Measurements from ENCODE around the gene LRIT2. TPM values are rescaled to one million over a fixed set of nuclear protein-coding genes. Genes with fewer than 3 reads are reported as not detected.

LRIT2 gene
- total and polyA plus RNA-seq, 7 experiments from 2014 or later = not detected

DNA sequence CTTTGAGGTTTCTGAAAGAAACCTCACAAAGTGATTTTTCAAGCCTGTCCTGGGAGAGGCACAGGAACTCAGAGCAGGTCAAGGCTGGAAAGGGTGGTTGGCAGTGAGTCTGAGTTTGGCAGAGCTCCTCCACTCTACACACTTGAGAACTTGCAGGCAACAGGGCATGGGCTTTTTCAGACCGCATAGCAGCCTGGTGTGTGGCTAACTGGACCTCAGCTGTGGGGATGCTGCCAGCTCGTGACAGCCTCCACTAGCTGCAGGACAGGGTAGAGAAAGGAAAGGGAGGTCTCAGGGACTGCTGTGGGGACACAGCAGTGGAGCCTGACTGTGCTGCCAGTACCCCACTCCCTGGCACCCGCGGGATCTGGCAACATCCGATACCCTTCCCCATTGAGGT is 28.4 kb downstream of the LRIT2 start:
- ATAC-seq (no peak), DNase-seq (no peak)
- no peak overlapping the region for H3K4me3 Mint-ChIP-seq
- peaks cover 4 to 7% of the 10 kb centered on the region in 2 donors for H3K4me1 ChIP-seq (ENCODE audit: control insufficient read depth in 2 of 2, insufficient read depth in 2 of 2, low read length in 2 of 2)
- ChIA-PET CTCF (no interaction called here), POLR2A (no interaction called here)
- peaks cover 0 to 3% of the 10 kb centered on the region in 2 donors for H3K27me3 ChIP-seq (ENCODE audit: control insufficient read depth in 2 of 2, insufficient read depth in 2 of 2, low read length in 2 of 2)
- H3K36me3 ChIP-seq (ENCODE audit: control insufficient read depth in 2 of 3, insufficient read depth in 3 of 3, low read length in 3 of 3) = no peaks in the 10 kb centered on the region
- H3K4me1 Mint-ChIP-seq = peaks cover 3 to 13% (median 4%) of the 10 kb centered on the region in 7 donors
- intact Hi-C loops (cut with micrococcal nuclease) = no loop called here
- H3K9me3 Mint-ChIP-seq = no peaks in the 10 kb centered on the region
- H3K9me3 ChIP-seq (ENCODE audit: control insufficient read depth in 2 of 3, low read length in 3 of 3) = no peaks in the 10 kb centered on the region
- no peak overlapping the region for H3K27ac ChIP-seq (ENCODE audit: low read depth, low read length)
- H3K27me3 Mint-ChIP-seq = peaks cover 0 to 52% (median 19%) of the 10 kb centered on the region in 5 donors
- no peak overlapping the region for H3K27ac Mint-ChIP-seq
- H3K36me3 Mint-ChIP-seq = no peaks in the 10 kb centered on the region
- H3K4me3 ChIP-seq (ENCODE audit: low read length) = no peak overlapping the region

DNA sequence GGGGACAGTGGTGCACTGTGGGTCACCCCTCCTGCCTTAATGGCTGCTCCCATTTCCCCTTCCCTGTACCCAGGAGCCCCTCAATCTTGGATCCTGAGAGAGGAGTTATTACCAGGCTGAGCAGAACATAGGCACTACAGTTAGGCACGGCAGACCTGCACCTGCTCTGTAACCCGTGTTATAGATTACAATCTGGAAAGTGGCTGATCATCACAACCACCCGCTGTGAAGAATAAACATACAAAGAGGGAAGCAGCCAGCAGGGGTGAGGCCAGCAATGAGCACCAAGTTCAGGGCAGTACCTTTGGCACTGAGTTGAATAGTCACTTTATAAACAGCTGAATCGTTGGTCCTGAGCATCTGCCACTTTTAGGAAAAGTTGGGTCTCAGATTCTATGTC is 29.3 kb downstream of the LRIT2 start:
- DNase-seq (no peak), ATAC-seq (no peak)
- Mint-ChIP-seq H3K36me3 (no peaks in the 10 kb centered on the region), H3K4me3 (peak overlapping the region in 3 of 10 donors; percentile 62 to 75 (median 66)), H3K27ac (no peak overlapping the region), H3K4me1 (peaks cover 10 to 19% (median 11%) of the 10 kb centered on the region in 7 donors), H3K9me3 (no peaks in the 10 kb centered on the region), H3K27me3 (peaks cover 0 to 58% (median 22%) of the 10 kb centered on the region in 5 donors)
- intact Hi-C loops (cut with micrococcal nuclease) = no loop called here
- ChIA-PET CTCF (no interaction called here), POLR2A (no interaction called here)
- H3K27ac ChIP-seq (ENCODE audit: low read depth, low read length) = no peak overlapping the region
- H3K9me3 ChIP-seq (ENCODE audit: control insufficient read depth in 2 of 3, low read length in 3 of 3) = no peaks in the 10 kb centered on the region
- H3K27me3 ChIP-seq (ENCODE audit: control insufficient read depth in 2 of 2, insufficient read depth in 2 of 2, low read length in 2 of 2) = peaks cover 0 to 3% of the 10 kb centered on the region in 2 donors
- H3K36me3 ChIP-seq (ENCODE audit: control insufficient read depth in 2 of 3, insufficient read depth in 3 of 3, low read length in 3 of 3) = no peaks in the 10 kb centered on the region
- peaks cover 10 to 15% of the 10 kb centered on the region in 2 donors for H3K4me1 ChIP-seq (ENCODE audit: control insufficient read depth in 2 of 2, insufficient read depth in 2 of 2, low read length in 2 of 2)
- no peak overlapping the region for H3K4me3 ChIP-seq (ENCODE audit: low read length)

DNA sequence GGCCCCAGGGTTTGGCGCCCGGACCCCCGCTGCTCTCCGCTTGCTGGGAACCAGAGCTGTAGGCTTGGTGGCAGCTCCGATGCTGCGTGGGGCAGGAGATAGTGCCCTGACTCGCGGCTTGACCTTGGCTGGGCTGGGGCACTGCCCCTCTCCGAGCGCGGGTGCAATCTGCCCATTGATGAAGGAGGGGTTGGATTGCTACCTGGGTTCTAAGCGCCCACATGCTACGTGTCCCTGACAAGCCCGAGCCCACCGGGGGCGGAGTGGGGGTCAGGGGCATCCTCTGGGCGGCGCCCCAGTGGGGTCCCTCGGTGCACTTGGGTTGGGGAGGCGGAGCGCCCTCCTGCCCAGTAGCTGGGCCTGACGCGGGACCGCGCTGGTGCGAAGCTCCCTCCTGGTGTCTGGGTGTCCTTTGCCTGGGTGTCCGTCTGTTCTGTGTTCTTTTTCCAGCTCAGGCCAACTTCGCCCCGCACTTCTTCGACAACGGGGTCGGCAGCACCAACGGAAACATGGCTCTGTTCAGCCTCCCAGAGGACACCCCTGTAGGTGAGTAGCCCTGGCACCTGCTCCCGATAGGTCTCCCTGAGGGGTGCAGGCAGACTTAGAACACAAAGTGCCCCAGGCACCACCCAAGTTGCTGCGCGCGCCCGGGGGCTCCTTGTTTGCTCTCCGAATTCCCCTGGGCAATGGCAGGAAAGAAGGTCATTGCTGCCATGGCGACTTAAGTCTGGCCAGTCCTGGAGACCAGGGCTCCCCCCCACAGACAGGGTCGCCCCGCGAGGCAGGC is 30.1 kb downstream of the LRIT2 start:
- intact Hi-C loops (cut with micrococcal nuclease) = no loop called here
- POLR2A ChIA-PET = interaction anchor here (0.6 kb wide), 1 partner anchor 9 kb away, joined by 3 read pairs; no protein-coding TSS in a partner anchor
- DNase-seq = no peak

DNA sequence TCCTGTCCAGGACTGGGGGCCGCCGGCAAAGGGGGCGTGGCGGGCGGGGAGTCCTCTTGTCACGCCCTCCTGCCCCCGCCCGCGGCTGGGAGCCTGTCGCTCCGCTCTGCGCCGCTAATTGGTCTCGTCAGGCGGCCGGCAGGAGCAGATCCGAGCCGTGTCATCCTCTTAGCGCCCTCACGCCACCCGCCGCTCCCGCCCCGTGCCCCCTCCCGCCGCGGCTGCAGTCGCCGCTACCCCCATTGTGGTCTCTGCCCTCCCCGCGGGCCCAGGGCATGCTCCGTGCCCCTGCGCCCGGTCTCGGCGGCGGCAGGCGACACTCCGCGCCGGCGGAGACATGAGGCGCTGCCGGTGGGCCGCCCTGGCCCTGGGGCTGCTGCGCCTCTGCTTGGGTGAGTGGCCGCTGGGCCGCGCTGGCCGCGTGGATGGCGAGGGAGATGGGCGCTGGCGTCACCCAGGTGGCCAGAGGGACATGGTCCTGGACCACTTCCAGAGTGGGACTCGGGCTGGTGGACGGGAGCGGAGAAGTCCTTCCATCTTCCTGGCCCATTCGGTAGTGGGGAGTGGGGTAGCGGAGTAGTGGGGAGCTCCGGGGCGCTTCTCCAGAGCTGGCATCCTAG is 30.8 kb downstream of the LRIT2 start, which contains the start of gene CDHR1:
TSS of gene CDHR1 (plus strand) at position 114 of the 620 bp plus-strand sequence. CDS start at position 338, 224 bp downstream.
- Mint-ChIP-seq H3K9me3 (no peaks in the 10 kb centered on the region), H3K27me3 (peaks cover 0 to 59% (median 22%) of the 10 kb centered on the region in 5 donors)

More for the DNA sequence above, 30.1 kb downstream of the LRIT2 start:
- Mint-ChIP-seq H3K9me3 (no peaks in the 10 kb centered on the region), H3K27ac (no peak overlapping the region), H3K27me3 (peaks cover 0 to 59% (median 22%) of the 10 kb centered on the region in 5 donors), H3K36me3 (no peaks in the 10 kb centered on the region), H3K4me1 (peaks cover 12 to 27% (median 16%) of the 10 kb centered on the region in 7 donors), H3K4me3 (peak overlapping the region; percentile 47 to 75 (median 65))
- no peaks in the 10 kb centered on the region for H3K9me3 ChIP-seq (ENCODE audit: control insufficient read depth in 2 of 3, low read length in 3 of 3)
- H3K27ac ChIP-seq (ENCODE audit: low read depth, low read length) = no peak overlapping the region
- no peak for ATAC-seq
- H3K27me3 ChIP-seq (ENCODE audit: control insufficient read depth in 2 of 2, insufficient read depth in 2 of 2, low read length in 2 of 2) = peaks cover 0 to 3% of the 10 kb centered on the region in 2 donors
- no peaks in the 10 kb centered on the region for H3K36me3 ChIP-seq (ENCODE audit: control insufficient read depth in 2 of 3, insufficient read depth in 3 of 3, low read length in 3 of 3)
- CTCF ChIA-PET = interaction anchor here (0.6 to 1.7 kb wide), 2 partner anchors 47 to 344 kb away, joined by 3 to 5 read pairs; no protein-coding TSS in a partner anchor
- H3K4me1 ChIP-seq (ENCODE audit: control insufficient read depth in 2 of 2, insufficient read depth in 2 of 2, low read length in 2 of 2) = peaks cover 18 to 23% of the 10 kb centered on the region in 2 donors
- H3K4me3 ChIP-seq (ENCODE audit: low read length) = peak overlapping the region; percentile 52

DNA sequence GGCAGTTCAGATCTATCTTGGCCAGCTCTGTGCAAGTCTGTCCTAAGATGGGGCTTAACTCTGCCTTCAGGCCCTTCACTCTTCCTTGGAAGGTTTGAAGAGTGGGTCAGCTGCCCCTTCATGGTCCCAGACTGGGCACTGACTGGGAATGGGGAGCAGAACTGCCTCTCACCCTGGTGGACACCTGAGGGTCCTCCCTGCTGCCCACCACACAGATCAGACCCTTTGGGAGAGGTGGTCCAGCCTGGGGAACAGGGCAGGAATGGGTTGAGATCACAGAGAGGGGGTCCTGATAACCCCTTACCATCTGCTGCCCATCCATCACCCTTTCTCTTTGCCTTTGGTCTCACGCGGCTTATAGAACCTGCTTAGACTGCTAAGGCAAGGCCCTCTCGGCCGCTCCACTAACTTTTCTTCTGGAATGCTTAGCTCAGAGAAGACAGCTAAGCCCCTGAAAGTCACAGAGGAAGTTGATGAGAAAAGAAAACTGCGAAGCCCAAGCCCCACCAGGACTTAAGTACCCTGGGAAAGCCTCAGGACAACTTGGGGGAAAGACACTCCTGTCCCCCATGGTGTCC is 31.4 kb downstream of the LRIT2 start:
- peaks cover 0 to 59% (median 22%) of the 10 kb centered on the region in 5 donors for H3K27me3 Mint-ChIP-seq
- ATAC-seq (no peak), DNase-seq (no peak)
- peaks cover 12 to 28% (median 16%) of the 10 kb centered on the region in 7 donors for H3K4me1 Mint-ChIP-seq
- POLR2A ChIA-PET = interaction anchor here (0.6 kb wide), 1 partner anchor 87 kb away, joined by 4 read pairs; no protein-coding TSS in a partner anchor
- no peaks in the 10 kb centered on the region for H3K9me3 Mint-ChIP-seq
- H3K9me3 ChIP-seq (ENCODE audit: control insufficient read depth in 2 of 3, low read length in 3 of 3) = no peaks in the 10 kb centered on the region
- H3K27ac Mint-ChIP-seq = peak overlapping the region in 1 of 9 donors; percentile 28
- H3K4me3 ChIP-seq (ENCODE audit: low read length) = peak overlapping the region; percentile 52
- peaks cover 0 to 3% of the 10 kb centered on the region in 2 donors for H3K27me3 ChIP-seq (ENCODE audit: control insufficient read depth in 2 of 2, insufficient read depth in 2 of 2, low read length in 2 of 2)
- no peak overlapping the region for H3K27ac ChIP-seq (ENCODE audit: low read depth, low read length)
- H3K36me3 Mint-ChIP-seq = no peaks in the 10 kb centered on the region
- no peaks in the 10 kb centered on the region for H3K36me3 ChIP-seq (ENCODE audit: control insufficient read depth in 2 of 3, insufficient read depth in 3 of 3, low read length in 3 of 3)
- H3K4me1 ChIP-seq (ENCODE audit: control insufficient read depth in 2 of 2, insufficient read depth in 2 of 2, low read length in 2 of 2) = peaks cover 18 to 24% of the 10 kb centered on the region in 2 donors
- CTCF ChIA-PET = interaction anchor here (1.7 kb wide), 1 partner anchor 46 kb away, joined by 5 read pairs; no protein-coding TSS in a partner anchor
- H3K4me3 Mint-ChIP-seq = peak overlapping the region in 9 of 10 donors; percentile 43 to 75 (median 62)
- intact Hi-C loops (cut with micrococcal nuclease) = loop anchor here in 1 of 2 donors (1.0 to 5.0 kb wide), 2 partner anchors 17 to 47 kb away; no protein-coding TSS in a partner anchor

More for the DNA sequence above, 30.8 kb downstream of the LRIT2 start, which contains the start of gene CDHR1:
- Mint-ChIP-seq H3K36me3 (no peaks in the 10 kb centered on the region), H3K4me3 (peak within 1 kb of the TSS; percentile 47 to 75 (median 65)), H3K27ac (peak within 1 kb of the TSS in 1 of 9 donors; percentile 28), H3K4me1 (peaks cover 12 to 28% (median 16%) of the 10 kb centered on the region in 7 donors)
- ChIA-PET CTCF (interaction anchor here (0.6 to 1.7 kb wide), 2 partner anchors 46 to 344 kb away, joined by 3 to 5 read pairs; no protein-coding TSS in a partner anchor), POLR2A (interaction anchor here (0.6 kb wide), 1 partner anchor 9 kb away, joined by 3 read pairs; no protein-coding TSS in a partner anchor)
- peak; percentile 79 for ATAC-seq
- no peaks in the 10 kb centered on the region for H3K36me3 ChIP-seq (ENCODE audit: control insufficient read depth in 2 of 3, insufficient read depth in 3 of 3, low read length in 3 of 3)
- H3K27me3 ChIP-seq (ENCODE audit: control insufficient read depth in 2 of 2, insufficient read depth in 2 of 2, low read length in 2 of 2) = peaks cover 0 to 3% of the 10 kb centered on the region in 2 donors
- intact Hi-C loops (cut with micrococcal nuclease) = loop anchor here in 1 of 2 donors (1.0 to 5.0 kb wide), 2 partner anchors 17 to 47 kb away; no protein-coding TSS in a partner anchor
- no peak within 1 kb of the TSS for H3K27ac ChIP-seq (ENCODE audit: low read depth, low read length)
- H3K9me3 ChIP-seq (ENCODE audit: control insufficient read depth in 2 of 3, low read length in 3 of 3) = no peaks in the 10 kb centered on the region
- H3K4me3 ChIP-seq (ENCODE audit: low read length) = peak within 1 kb of the TSS; percentile 52
- DNase-seq = peak in 7 of 9 donors; percentile 12 to 49 (median 37)
- H3K4me1 ChIP-seq (ENCODE audit: control insufficient read depth in 2 of 2, insufficient read depth in 2 of 2, low read length in 2 of 2) = peaks cover 18 to 24% of the 10 kb centered on the region in 2 donors

DNA sequence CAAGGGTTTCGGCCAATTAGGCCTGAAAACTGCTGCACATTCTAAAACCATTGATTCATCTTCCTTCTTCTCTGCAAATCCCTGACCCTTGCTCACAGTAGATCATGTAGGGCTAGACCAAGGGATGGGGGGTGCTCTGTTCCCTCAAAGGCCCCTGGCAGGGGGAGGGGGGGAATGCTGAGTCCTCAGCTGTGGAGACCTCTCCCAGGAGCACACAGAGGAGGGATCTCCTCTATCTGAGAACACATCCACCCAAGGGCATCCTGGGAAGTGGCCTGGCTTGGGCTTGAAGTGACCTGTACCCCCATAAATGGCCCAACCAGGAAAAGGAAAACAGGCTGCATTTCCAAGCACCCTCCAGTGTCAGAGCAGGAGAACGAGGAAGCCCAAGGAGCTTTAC is 32.0 kb downstream of the LRIT2 start:
- Mint-ChIP-seq H3K9me3 (no peaks in the 10 kb centered on the region), H3K27me3 (peaks cover 0 to 55% (median 22%) of the 10 kb centered on the region in 5 donors), H3K27ac (peak overlapping the region in 1 of 9 donors; percentile 28), H3K36me3 (no peaks in the 10 kb centered on the region), H3K4me3 (peak overlapping the region in 3 of 10 donors; percentile 15 to 75 (median 29)), H3K4me1 (peaks cover 12 to 28% (median 16%) of the 10 kb centered on the region in 7 donors)
- DNase-seq (no peak), ATAC-seq (no peak)
- Histone ChIP-seq H3K9me3 (ENCODE audit: control insufficient read depth in 2 of 3, low read length in 3 of 3) (no peaks in the 10 kb centered on the region), H3K27ac (ENCODE audit: low read depth, low read length) (no peak overlapping the region), H3K4me3 (ENCODE audit: low read length) (no peak overlapping the region), H3K36me3 (ENCODE audit: control insufficient read depth in 2 of 3, insufficient read depth in 3 of 3, low read length in 3 of 3) (no peaks in the 10 kb centered on the region), H3K27me3 (ENCODE audit: control insufficient read depth in 2 of 2, insufficient read depth in 2 of 2, low read length in 2 of 2) (peaks cover 0 to 3% of the 10 kb centered on the region in 2 donors), H3K4me1 (ENCODE audit: control insufficient read depth in 2 of 2, insufficient read depth in 2 of 2, low read length in 2 of 2) (peaks cover 18 to 24% of the 10 kb centered on the region in 2 donors)
- ChIA-PET CTCF (no interaction called here), POLR2A (no interaction called here)
- intact Hi-C loops (cut with micrococcal nuclease) = loop anchor here in 1 of 2 donors (5.0 kb wide), 1 partner anchor 46 kb away; no protein-coding TSS in a partner anchor

Data from naive thymus-derived CD4-positive, alpha-beta T cell (primary cell).